ENCODE results near the gene ODF2L.

DNA sequence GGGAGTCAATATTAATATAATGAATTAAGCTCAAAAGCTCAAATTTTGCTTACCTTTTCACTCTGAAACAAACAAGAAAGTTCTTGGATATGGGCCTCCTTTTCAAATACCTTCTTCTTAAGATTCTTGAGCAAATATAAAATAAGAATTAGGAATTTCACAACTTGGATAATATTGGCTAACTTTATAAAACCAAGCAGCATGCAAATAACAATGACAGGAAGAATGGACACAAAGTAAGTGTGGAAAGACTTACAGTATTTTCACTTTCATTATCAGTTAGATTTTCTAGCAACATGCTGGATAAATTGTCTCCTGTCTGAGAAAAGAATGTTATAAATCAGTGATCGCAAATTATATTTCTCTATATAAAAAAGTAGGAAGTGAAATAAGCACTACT is 13.2 kb downstream of the ODF2L start:
- TF ChIP-seq, protein P1, sequence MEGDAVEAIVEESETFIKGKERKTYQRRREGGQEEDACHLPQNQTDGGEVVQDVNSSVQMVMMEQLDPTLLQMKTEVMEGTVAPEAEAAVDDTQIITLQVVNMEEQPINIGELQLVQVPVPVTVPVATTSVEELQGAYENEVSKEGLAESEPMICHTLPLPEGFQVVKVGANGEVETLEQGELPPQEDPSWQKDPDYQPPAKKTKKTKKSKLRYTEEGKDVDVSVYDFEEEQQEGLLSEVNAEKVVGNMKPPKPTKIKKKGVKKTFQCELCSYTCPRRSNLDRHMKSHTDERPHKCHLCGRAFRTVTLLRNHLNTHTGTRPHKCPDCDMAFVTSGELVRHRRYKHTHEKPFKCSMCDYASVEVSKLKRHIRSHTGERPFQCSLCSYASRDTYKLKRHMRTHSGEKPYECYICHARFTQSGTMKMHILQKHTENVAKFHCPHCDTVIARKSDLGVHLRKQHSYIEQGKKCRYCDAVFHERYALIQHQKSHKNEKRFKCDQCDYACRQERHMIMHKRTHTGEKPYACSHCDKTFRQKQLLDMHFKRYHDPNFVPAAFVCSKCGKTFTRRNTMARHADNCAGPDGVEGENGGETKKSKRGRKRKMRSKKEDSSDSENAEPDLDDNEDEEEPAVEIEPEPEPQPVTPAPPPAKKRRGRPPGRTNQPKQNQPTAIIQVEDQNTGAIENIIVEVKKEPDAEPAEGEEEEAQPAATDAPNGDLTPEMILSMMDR (IDR thresholded peaks at IDR 0.05), result no peak
- no peak for TF ChIP-seq POLR2AphosphoS5 (IDR thresholded peaks at IDR 0.05)
